WTC11 (cell line): ENCODE data around the gene ACBD3. TPM values are rescaled to one million over a fixed set of nuclear protein-coding genes. Genes with fewer than 3 reads are reported as not detected.
A peak's percentile ranks its signal among the peaks of the same experiment; 100 is the strongest.

Source experiments
- ATAC-seq: fragments of 200-7000 bp; cut with Tn5 transposase; 2 replicates; pipeline ENCODE4 v1.10.0; 2021; ENCODE audit warnings: mild to moderate bottlenecking, moderate library complexity
- CTCF ChIA-PET: fragments of 300-600 bp; sonication (Branson Sonifier 250); formaldehyde crosslinking; loops from one replicate; lab custom pipeline; 2021; ENCODE audit warnings: antibody characterized with exemption; lab: Charles Lee
- POLR2A ChIA-PET: fragments of 350-600 bp; sonication (Branson Sonifier 250); formaldehyde crosslinking; loops from one replicate; lab custom pipeline; 2021; ENCODE audit warnings: antibody characterized with exemption; lab: Charles Lee
- DNase-seq: peaks from one replicate; pipeline ENCODE4 v3.0.0; 2021; ENCODE audit warnings: low spot score
- H3K27ac Mint-ChIP-seq: 2 replicates; pipeline ENCODE4 v1.8.0; 2021; ENCODE audit warnings: mixed read lengths
- H3K27me3 Mint-ChIP-seq: 2 replicates; pipeline ENCODE4 v1.8.0; 2021; ENCODE audit warnings: low read depth, mild to moderate bottlenecking, moderate library complexity, mixed read lengths
- H3K36me3 Mint-ChIP-seq: 2 replicates; pipeline ENCODE4 v1.8.0; 2021; ENCODE audit warnings: mixed read lengths
- H3K4me1 Mint-ChIP-seq: 2 replicates; pipeline ENCODE4 v1.8.0; 2022; ENCODE audit warnings: mixed read lengths
- H3K4me3 Mint-ChIP-seq: 2 replicates; pipeline ENCODE4 v1.8.0; 2021; ENCODE audit warnings: mild to moderate bottlenecking, moderate library complexity, mixed read lengths
- H3K9me3 Mint-ChIP-seq: 2 replicates; pipeline ENCODE4 v1.8.0; 2021; ENCODE audit warnings: mixed read lengths
- CREB1 ChIP-seq: sonication (generic); formaldehyde crosslinking; IDR thresholded peaks from 2 replicates; pipeline ENCODE4 v1.8.0; 2023; ENCODE audit warnings: mild to moderate bottlenecking, missing genetic modification reagents
- GABPB1 ChIP-seq: sonication (generic); formaldehyde crosslinking; IDR thresholded peaks from 2 replicates; pipeline ENCODE4 v1.8.1; 2023; ENCODE audit warnings: mild to moderate bottlenecking, missing genetic modification reagents
- JAZF1 ChIP-seq: fragments of 250-450 bp; sonication (Bioruptor Pico); IDR thresholded peaks from 2 replicates; pipeline ENCODE4 v1.9.0; 2021; ENCODE audit warnings: moderate library complexity, mild to moderate bottlenecking, inconsistent platforms
- JUN ChIP-seq: sonication (generic); formaldehyde crosslinking; IDR thresholded peaks from 2 replicates; pipeline ENCODE4 v1.8.0; 2023; ENCODE audit warnings: mild to moderate bottlenecking, missing genetic modification reagents
- NR1H2 ChIP-seq: sonication (generic); formaldehyde crosslinking; IDR thresholded peaks from 2 replicates; pipeline ENCODE4 v1.9.0; 2021; ENCODE audit warnings: mild to moderate bottlenecking, moderate library complexity, missing genetic modification reagents
- NR2C2 ChIP-seq: sonication (generic); formaldehyde crosslinking; IDR thresholded peaks from 2 replicates; pipeline ENCODE4 v1.8.0; 2022; ENCODE audit warnings: mild to moderate bottlenecking, missing genetic modification reagents
- OVOL2 ChIP-seq: fragments of 250-450 bp; sonication (Bioruptor Pico); IDR thresholded peaks from 2 replicates; pipeline ENCODE4 v1.9.0; 2021; ENCODE audit warnings: mild to moderate bottlenecking, borderline replicate concordance
- PRRX2 ChIP-seq: fragments of 250-450 bp; sonication (Bioruptor Pico); IDR thresholded peaks from 2 replicates; pipeline ENCODE4 v1.8.0; 2021; ENCODE audit warnings: mild to moderate bottlenecking
- SMAD4 ChIP-seq: sonication (generic); formaldehyde crosslinking; IDR thresholded peaks from 2 replicates; pipeline ENCODE4 v1.8.0; 2022; ENCODE audit warnings: mild to moderate bottlenecking, missing genetic modification reagents
- TCF7 ChIP-seq: sonication (generic); formaldehyde crosslinking; IDR thresholded peaks from 2 replicates; pipeline ENCODE4 v1.8.0; 2022; ENCODE audit warnings: mild to moderate bottlenecking, low read depth, missing genetic modification reagents, moderate library complexity
- TP53 ChIP-seq: sonication (generic); formaldehyde crosslinking; IDR thresholded peaks from 2 replicates; pipeline ENCODE4 v1.8.1; 2023; ENCODE audit warnings: mild to moderate bottlenecking, missing genetic modification reagents
- ZBTB21 ChIP-seq: sonication (generic); formaldehyde crosslinking; IDR thresholded peaks from 2 replicates; pipeline ENCODE4 v1.8.1; 2023; ENCODE audit warnings: mild to moderate bottlenecking, missing genetic modification reagents, borderline replicate concordance
- ZNF121 ChIP-seq: sonication (generic); formaldehyde crosslinking; IDR thresholded peaks from 2 replicates; pipeline ENCODE4 v1.8.0; 2023; ENCODE audit warnings: missing genetic modification reagents
- ZNF138 ChIP-seq: sonication (generic); formaldehyde crosslinking; conservative IDR thresholded peaks from 2 replicates; pipeline ENCODE4 v1.8.1; 2022; ENCODE audit warnings: mild to moderate bottlenecking, moderate library complexity, missing genetic modification reagents
- ZNF219 ChIP-seq: sonication (generic); formaldehyde crosslinking; IDR thresholded peaks from 2 replicates; pipeline ENCODE4 v1.8.0; 2023; ENCODE audit warnings: missing genetic modification reagents, mild to moderate bottlenecking, borderline replicate concordance
- ZNF263 ChIP-seq: sonication (generic); formaldehyde crosslinking; IDR thresholded peaks from 2 replicates; pipeline ENCODE4 v1.8.1; 2022; ENCODE audit warnings: low read depth, mild to moderate bottlenecking, moderate library complexity, missing genetic modification reagents
- ZNF317 ChIP-seq: sonication (generic); formaldehyde crosslinking; IDR thresholded peaks from 2 replicates; pipeline ENCODE4 v1.8.1; 2023; ENCODE audit warnings: low read depth, mild to moderate bottlenecking, moderate library complexity, missing genetic modification reagents, borderline replicate concordance
- total RNA-seq: library from RNA; stranded (reverse); gene quantifications from 3 replicates; pipeline ENCODE4 v1.2.3, GENCODE V29; 2021
- TF ChIP-seq, protein P1 (sequence below): sonication (generic); formaldehyde crosslinking; conservative IDR thresholded peaks from 2 replicates; pipeline ENCODE4 v1.8.1; 2022; ENCODE audit warnings: mild to moderate bottlenecking, missing genetic modification reagents
- TF ChIP-seq, protein P2 (sequence below): fragments of 250-450 bp; sonication (Bioruptor Pico); IDR thresholded peaks from 2 replicates; pipeline ENCODE4 v1.9.0; 2021; ENCODE audit warnings: moderate library complexity, mild to moderate bottlenecking, inconsistent platforms, borderline replicate concordance
- TF ChIP-seq, protein P3 (sequence below): sonication (generic); formaldehyde crosslinking; IDR thresholded peaks from 2 replicates; pipeline ENCODE4 v1.8.1; 2023; ENCODE audit warnings: mild to moderate bottlenecking, missing genetic modification reagents
- TF ChIP-seq, protein P4 (sequence below): sonication (generic); formaldehyde crosslinking; IDR thresholded peaks from 2 replicates; pipeline ENCODE4 v1.8.0; 2023; ENCODE audit warnings: missing genetic modification reagents

Gene ACBD3
- total RNA-seq, 1 experiment from 2014 or later: 38.9 TPM

DNA sequence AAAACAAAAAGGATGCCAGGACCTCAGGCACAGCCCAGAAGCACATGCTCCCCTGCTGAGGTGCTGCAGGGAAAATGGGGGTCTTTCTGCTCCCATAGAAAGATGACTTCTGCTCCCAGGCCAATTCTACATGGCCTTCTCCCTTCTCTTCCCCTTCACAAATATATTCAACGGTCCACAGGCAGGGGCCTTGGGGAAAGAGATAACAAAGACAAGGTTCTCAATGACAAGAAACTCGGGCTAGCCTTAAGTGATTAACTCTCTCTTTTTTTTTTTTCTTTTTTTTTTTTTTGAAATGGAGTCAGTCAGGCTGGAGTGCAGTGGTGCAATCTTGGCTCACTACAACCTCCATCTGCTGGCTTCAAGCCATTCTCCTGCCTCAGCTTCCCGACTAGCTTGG lies 69.9 kb downstream of the ACBD3 start (continued):
- no peak for TF ChIP-seq ZNF317 (CRISPR knock-in tag)

DNA sequence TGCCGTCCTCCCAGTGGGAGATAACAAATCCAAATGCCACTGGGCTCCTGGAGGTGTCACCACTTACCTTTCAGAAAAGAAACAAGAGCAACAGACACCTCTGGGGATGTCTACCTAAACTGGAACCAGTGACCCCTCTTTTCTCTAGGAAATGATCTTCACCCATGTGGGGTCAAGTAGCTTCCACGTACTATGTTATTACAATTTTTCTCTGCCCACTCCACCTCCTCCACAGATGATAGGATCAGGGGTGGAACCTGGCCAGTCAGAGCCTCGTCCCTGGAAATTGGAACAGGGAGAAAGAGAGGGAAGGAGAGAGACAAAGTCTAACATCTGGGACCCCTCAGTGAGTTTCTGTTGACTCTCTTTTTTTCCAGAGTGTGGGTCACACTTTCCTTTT lies 73.9 kb downstream of the ACBD3 start:
- Mint-ChIP-seq H3K27me3 (peaks cover 20% of the 10 kb centered on the region), H3K9me3 (no peaks in the 10 kb centered on the region), H3K36me3 (peaks cover 3% of the 10 kb centered on the region), H3K4me3 (no peak overlapping the region; the same call in 1 of the 2 replicates), H3K27ac (no peak overlapping the region), H3K4me1 (peaks cover 38% of the 10 kb centered on the region)
- no peak for ATAC-seq
- DNase-seq: no peak
- ChIA-PET POLR2A (interaction anchor here (1.1 to 1.6 kb wide), 3 partner anchors 38 to 292 kb away, joined by 3 to 5 read pairs (median 4); no protein-coding TSS in a partner anchor), CTCF (interaction anchor here (1.7 to 5.7 kb wide), 5 partner anchors 8 to 50 kb away, joined by 6 to 65 read pairs (median 38); partner anchors contain the start of gene H3-3A)
- TF ChIP-seq ZNF263 (CRISPR knock-in tag): no peak
- TF ChIP-seq JUN (CRISPR knock-in tag): no peak
- TF ChIP-seq NR1H2 (CRISPR knock-in tag): no peak
- TF ChIP-seq TCF7: no peak
- TF ChIP-seq, protein P1, sequence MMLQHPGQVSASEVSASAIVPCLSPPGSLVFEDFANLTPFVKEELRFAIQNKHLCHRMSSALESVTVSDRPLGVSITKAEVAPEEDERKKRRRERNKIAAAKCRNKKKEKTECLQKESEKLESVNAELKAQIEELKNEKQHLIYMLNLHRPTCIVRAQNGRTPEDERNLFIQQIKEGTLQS (CRISPR knock-in tag): no peak
- no peak for TF ChIP-seq CREB1 (CRISPR knock-in tag)
- no peak for TF ChIP-seq NR2C2 (CRISPR knock-in tag)
- TF ChIP-seq ZNF219: no peak
- TF ChIP-seq OVOL2: no peak
- TF ChIP-seq TP53 (CRISPR knock-in tag): no peak
- no peak for TF ChIP-seq SMAD4 (CRISPR knock-in tag)
- no peak for TF ChIP-seq PRRX2 (CRISPR knock-in tag)
- TF ChIP-seq, protein P2, sequence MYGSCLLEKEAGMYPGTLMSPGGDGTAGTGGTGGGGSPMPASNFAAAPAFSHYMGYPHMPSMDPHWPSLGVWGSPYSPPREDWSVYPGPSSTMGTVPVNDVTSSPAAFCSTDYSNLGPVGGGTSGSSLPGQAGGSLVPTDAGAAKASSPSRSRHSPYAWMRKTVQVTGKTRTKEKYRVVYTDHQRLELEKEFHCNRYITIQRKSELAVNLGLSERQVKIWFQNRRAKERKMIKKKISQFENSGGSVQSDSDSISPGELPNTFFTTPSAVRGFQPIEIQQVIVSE (CRISPR knock-in tag): no peak
- no peak for TF ChIP-seq JAZF1 (CRISPR knock-in tag)
- no peak for TF ChIP-seq ZNF121 (CRISPR knock-in tag)

DNA sequence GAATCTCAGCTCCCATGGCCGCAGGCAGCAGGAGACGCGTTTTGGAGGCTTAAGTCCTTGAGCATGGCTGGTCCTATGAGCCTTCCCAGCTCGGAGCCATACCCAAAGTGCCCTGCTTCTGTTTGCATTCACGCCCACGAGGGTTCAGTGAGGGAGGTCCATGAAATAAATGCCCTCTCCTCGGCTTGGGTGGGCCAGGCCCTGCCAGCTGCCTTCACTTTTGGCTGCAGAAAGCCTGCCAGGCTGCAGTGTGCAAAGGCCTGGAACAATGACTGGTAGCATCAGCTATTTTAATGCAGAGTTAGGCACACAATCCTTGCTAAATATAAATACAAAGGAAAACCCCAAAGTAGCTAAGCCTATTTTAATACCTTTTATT lies 74.7 kb downstream of the ACBD3 start:
- Mint-ChIP-seq H3K27me3 (peaks cover 20% of the 10 kb centered on the region), H3K4me1 (peaks cover 42% of the 10 kb centered on the region), H3K27ac (no peak overlapping the region), H3K36me3 (peaks cover 3% of the 10 kb centered on the region), H3K9me3 (no peaks in the 10 kb centered on the region), H3K4me3 (peak overlapping the region; percentile 70)
- ChIA-PET CTCF (interaction anchor here (0.8 to 5.7 kb wide), 11 partner anchors 8 to 221 kb away, joined by 3 to 65 read pairs (median 6); partner anchors contain the start of gene H3-3A), POLR2A (interaction anchor here (1.0 to 2.4 kb wide), 7 partner anchors 9 to 293 kb away, joined by 3 to 20 read pairs (median 4); partner anchors contain the start of gene H3-3A)
- ATAC-seq (no peak), DNase-seq (no peak)
- TF ChIP-seq, protein P3, sequence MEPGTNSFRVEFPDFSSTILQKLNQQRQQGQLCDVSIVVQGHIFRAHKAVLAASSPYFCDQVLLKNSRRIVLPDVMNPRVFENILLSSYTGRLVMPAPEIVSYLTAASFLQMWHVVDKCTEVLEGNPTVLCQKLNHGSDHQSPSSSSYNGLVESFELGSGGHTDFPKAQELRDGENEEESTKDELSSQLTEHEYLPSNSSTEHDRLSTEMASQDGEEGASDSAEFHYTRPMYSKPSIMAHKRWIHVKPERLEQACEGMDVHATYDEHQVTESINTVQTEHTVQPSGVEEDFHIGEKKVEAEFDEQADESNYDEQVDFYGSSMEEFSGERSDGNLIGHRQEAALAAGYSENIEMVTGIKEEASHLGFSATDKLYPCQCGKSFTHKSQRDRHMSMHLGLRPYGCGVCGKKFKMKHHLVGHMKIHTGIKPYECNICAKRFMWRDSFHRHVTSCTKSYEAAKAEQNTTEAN (CRISPR knock-in tag): peak; percentile 45; the same call in 1 of the 2 replicates
- no peak for TF ChIP-seq ZNF138 (CRISPR knock-in tag)
- 0 out of 2 replicates have a peak, but pooled peaks have one; percentile 26 for TF ChIP-seq ZNF121 (CRISPR knock-in tag)
- TF ChIP-seq, protein P4, sequence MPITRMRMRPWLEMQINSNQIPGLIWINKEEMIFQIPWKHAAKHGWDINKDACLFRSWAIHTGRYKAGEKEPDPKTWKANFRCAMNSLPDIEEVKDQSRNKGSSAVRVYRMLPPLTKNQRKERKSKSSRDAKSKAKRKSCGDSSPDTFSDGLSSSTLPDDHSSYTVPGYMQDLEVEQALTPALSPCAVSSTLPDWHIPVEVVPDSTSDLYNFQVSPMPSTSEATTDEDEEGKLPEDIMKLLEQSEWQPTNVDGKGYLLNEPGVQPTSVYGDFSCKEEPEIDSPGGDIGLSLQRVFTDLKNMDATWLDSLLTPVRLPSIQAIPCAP (CRISPR knock-in tag): 0 out of 2 replicates have a peak, but pooled peaks have one; percentile 24
- TF ChIP-seq ZBTB21 (CRISPR knock-in tag): no peak
- no peak for TF ChIP-seq GABPB1 (CRISPR knock-in tag)
